Cardiac muscle cell (in vitro differentiated cells and primary cell): Measurements from ENCODE around the gene TMEM128. TPM values are rescaled to one million over a fixed set of nuclear protein-coding genes. Genes with fewer than 3 reads are reported as not detected.

Source experiments
- DNase-seq, 2 donors: peaks; one replicate each; pipeline versions ENCODE4 v3.0.0 to v3.0.0-alpha.2; 2010 to 2017; ENCODE audit warnings: low read depth in 1 of 2, low spot score in 1 of 2
- H3K27ac ChIP-seq: fragments of 200-600 bp; sonication (generic); 2 replicates; pipeline ENCODE4 v1.5.1; 2016
- H3K27me3 ChIP-seq: fragments of 200-600 bp; sonication (generic); 2 replicates; pipeline ENCODE4 v1.6.0; 2016; ENCODE audit warnings: control low read depth
- H3K36me3 ChIP-seq: fragments of 200-600 bp; sonication (generic); 2 replicates; pipeline ENCODE4 v1.5.1; 2016; ENCODE audit warnings: control low read depth
- H3K4me1 ChIP-seq: fragments of 200-600 bp; sonication (generic); 2 replicates; pipeline ENCODE4 v1.8.1; 2017; ENCODE audit warnings: low read depth, mild to moderate bottlenecking, mixed run types
- H3K4me3 ChIP-seq: fragments of 200-600 bp; sonication (generic); 2 replicates; pipeline ENCODE4 v1.5.1; 2016; ENCODE audit warnings: mild to moderate bottlenecking
- H3K9me3 ChIP-seq: fragments of 200-600 bp; sonication (generic); 2 replicates; pipeline ENCODE4 v1.5.1; 2017; ENCODE audit warnings: low read depth, mild to moderate bottlenecking, control low read depth
- CTCF ChIP-seq: IDR thresholded peaks from 2 replicates; pipeline ENCODE4 v1.5.1; 2012; ENCODE audit warnings: low read depth, mild to moderate bottlenecking, low read length
- polyA plus RNA-seq: library from polyadenylated mRNA; unstranded; fragments of >200 nt; fragmentation: Nextera tagmentation; extraction: Ambion mirVana; gene quantifications from 2 replicates; pipeline ENCODE4 v1.2.1, GENCODE V29; 2016
- total RNA-seq: library from RNA; depleted of rRNA; stranded (reverse); fragments of >200 nt; gene quantifications from 2 replicates; pipeline ENCODE4 v1.2.3, GENCODE V29; 2016

TMEM128 gene
- total and polyA plus RNA-seq, 2 experiments from 2014 or later: 15.2 to 50.5 TPM

- DNase-seq: no peak
- Histone ChIP-seq H3K27me3 (no peaks in the 10 kb centered on the region), H3K4me3 (no peak overlapping the region), H3K36me3 (peaks cover 34% of the 10 kb centered on the region), H3K27ac (no peak overlapping the region), H3K9me3 (no peaks in the 10 kb centered on the region), H3K4me1 (no peaks in the 10 kb centered on the region)
- TF ChIP-seq CTCF: no peak
Observed at GRCh38 chr4:4274226-4274625, 26.2 kb upstream of the TMEM128 start.

- TF ChIP-seq CTCF: peak; percentile 21
- H3K36me3 ChIP-seq: peaks cover 37% of the 10 kb centered on the region
- DNase-seq: peak in 1 of 2 donors; percentile 60
Observed at GRCh38 chr4:4271912-4272311, 23.9 kb upstream of the TMEM128 start.

GRCh38 chr4:4270529-4270928 is 22.5 kb upstream of the TMEM128 start:
- TF ChIP-seq CTCF: no peak
- no peak overlapping the region for H3K4me3 ChIP-seq
- H3K27ac ChIP-seq: no peak overlapping the region
- no peaks in the 10 kb centered on the region for H3K27me3 ChIP-seq
- no peaks in the 10 kb centered on the region for H3K4me1 ChIP-seq
- peak in 1 of 2 donors; percentile 21 for DNase-seq
- H3K9me3 ChIP-seq: no peaks in the 10 kb centered on the region
- peaks cover 37% of the 10 kb centered on the region for H3K36me3 ChIP-seq

More at GRCh38 chr4:4271912-4272311, 23.9 kb upstream of the TMEM128 start:
- Histone ChIP-seq H3K27ac (no peak overlapping the region), H3K27me3 (no peaks in the 10 kb centered on the region), H3K4me3 (no peak overlapping the region), H3K9me3 (no peaks in the 10 kb centered on the region), H3K4me1 (no peaks in the 10 kb centered on the region)

- H3K27me3 ChIP-seq: no peaks in the 10 kb centered on the region
- H3K36me3 ChIP-seq: peaks cover 35% of the 10 kb centered on the region
- DNase-seq: peak in 1 of 2 donors; percentile 64
- H3K9me3 ChIP-seq: no peaks in the 10 kb centered on the region
- H3K27ac ChIP-seq: no peak overlapping the region
- TF ChIP-seq CTCF: no peak
- no peak overlapping the region for H3K4me3 ChIP-seq
- H3K4me1 ChIP-seq: no peaks in the 10 kb centered on the region
Observed at GRCh38 chr4:4269856-4270255, 21.8 kb upstream of the TMEM128 start.

GRCh38 chr4:4269331-4269731 is 21.3 kb upstream of the TMEM128 start:
- DNase-seq: no peak
- Histone ChIP-seq H3K27me3 (no peaks in the 10 kb centered on the region), H3K9me3 (no peaks in the 10 kb centered on the region), H3K4me1 (no peaks in the 10 kb centered on the region), H3K27ac (no peak overlapping the region), H3K4me3 (no peak overlapping the region), H3K36me3 (peaks cover 34% of the 10 kb centered on the region)
- no peak for TF ChIP-seq CTCF

GRCh38 chr4:4268776-4269175 is 20.8 kb upstream of the TMEM128 start:
- H3K27ac ChIP-seq: no peak overlapping the region
- no peaks in the 10 kb centered on the region for H3K27me3 ChIP-seq
- no peak for DNase-seq
- TF ChIP-seq CTCF: no peak
- no peaks in the 10 kb centered on the region for H3K9me3 ChIP-seq
- no peak overlapping the region for H3K4me3 ChIP-seq
- H3K36me3 ChIP-seq: peaks cover 34% of the 10 kb centered on the region
- H3K4me1 ChIP-seq: no peaks in the 10 kb centered on the region
